ENCODE data around the gene HCRTR1.

DNA sequence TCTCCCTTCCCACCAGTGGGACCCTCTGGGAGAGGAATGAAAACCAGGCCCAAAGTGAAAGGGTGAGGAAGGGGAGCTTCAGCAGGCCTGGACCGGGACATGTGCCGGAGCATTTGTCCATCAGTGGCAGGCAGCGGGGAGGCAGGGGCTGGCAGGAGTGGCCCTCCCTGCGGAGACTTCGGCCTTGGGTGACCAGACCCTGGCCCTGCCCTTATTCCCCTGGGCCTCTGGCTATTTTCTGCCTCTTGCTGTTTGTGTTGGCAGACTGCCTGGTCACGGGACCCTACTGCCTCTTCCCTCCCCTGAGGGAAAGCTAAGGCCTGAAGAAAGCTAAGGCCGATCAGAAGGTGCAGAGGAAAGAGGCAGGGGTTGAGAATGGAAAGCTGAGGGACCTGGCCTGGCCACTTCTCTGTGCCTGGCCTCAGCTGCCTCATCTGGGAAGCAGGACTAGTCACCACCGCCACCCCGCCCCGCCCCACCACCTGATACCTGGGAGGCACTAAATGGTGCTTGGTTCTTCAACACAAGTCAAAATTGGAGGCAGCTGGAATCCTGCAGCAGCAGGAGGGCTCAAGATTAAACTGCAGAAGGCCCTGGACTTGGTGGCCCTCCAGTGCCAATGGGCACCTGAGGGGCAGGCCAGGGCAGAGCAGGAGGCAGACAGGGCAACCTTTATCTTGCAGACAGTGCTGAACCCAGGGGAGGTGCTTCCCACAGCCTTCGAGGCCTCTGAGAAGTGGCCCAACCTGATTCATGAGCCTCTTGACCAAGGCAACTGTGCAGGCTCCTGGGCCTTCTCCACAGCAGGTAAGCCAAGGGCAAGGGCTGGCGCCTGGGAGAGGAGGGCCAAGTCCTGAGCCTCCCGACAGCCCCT, 33.3 kb upstream of the HCRTR1 start:
- TF ChIP-seq, protein P1, sequence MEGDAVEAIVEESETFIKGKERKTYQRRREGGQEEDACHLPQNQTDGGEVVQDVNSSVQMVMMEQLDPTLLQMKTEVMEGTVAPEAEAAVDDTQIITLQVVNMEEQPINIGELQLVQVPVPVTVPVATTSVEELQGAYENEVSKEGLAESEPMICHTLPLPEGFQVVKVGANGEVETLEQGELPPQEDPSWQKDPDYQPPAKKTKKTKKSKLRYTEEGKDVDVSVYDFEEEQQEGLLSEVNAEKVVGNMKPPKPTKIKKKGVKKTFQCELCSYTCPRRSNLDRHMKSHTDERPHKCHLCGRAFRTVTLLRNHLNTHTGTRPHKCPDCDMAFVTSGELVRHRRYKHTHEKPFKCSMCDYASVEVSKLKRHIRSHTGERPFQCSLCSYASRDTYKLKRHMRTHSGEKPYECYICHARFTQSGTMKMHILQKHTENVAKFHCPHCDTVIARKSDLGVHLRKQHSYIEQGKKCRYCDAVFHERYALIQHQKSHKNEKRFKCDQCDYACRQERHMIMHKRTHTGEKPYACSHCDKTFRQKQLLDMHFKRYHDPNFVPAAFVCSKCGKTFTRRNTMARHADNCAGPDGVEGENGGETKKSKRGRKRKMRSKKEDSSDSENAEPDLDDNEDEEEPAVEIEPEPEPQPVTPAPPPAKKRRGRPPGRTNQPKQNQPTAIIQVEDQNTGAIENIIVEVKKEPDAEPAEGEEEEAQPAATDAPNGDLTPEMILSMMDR (IDR thresholded peaks at IDR 0.05): no peak
- no peak for TF ChIP-seq POLR2A (IDR thresholded peaks at IDR 0.05)

Measured in right lobe of liver (tissue), 4 donors.